GM18526 (cell line): ENCODE measurements around the gene FUNDC2.

Source experiments
- POLR2A ChIP-seq: IDR thresholded peaks from 3 replicates; pipeline ENCODE4 v1.6.1; 2011; ENCODE audit not compliant: insufficient read length; ENCODE audit errors: extremely low read depth

FUNDC2 gene

GRCh38 chrX:155023907-155024833, 2.5 kb upstream of the FUNDC2 start:
- TF ChIP-seq POLR2A, result no peak

GRCh38 chrX:155026420-155026726, 271 bp upstream of the FUNDC2 start:
- TF ChIP-seq POLR2A, result no peak

- no peak for TF ChIP-seq POLR2A
These were observed 944 bp downstream of the FUNDC2 start for GRCh38 chrX:155027509-155028066.

GRCh38 chrX:155028129-155028528, 1.5 kb downstream of the FUNDC2 start:
- TF ChIP-seq POLR2A, result no peak

- no peak for TF ChIP-seq POLR2A
These were observed 2.2 kb downstream of the FUNDC2 start for GRCh38 chrX:155028877-155029291.

- no peak for TF ChIP-seq POLR2A
These were observed 5.0 kb downstream of the FUNDC2 start for GRCh38 chrX:155031657-155032056.

GRCh38 chrX:155035688-155036087, 9.0 kb downstream of the FUNDC2 start:
- no peak for TF ChIP-seq POLR2A

- TF ChIP-seq POLR2A, result no peak
These were observed 19.6 kb downstream of the FUNDC2 start for GRCh38 chrX:155046129-155046810.

- TF ChIP-seq POLR2A, result no peak
These were observed 20.3 kb downstream of the FUNDC2 start for GRCh38 chrX:155046811-155047528.

- no peak for TF ChIP-seq POLR2A
These were observed 22.5 kb downstream of the FUNDC2 start for GRCh38 chrX:155048977-155049619.

GRCh38 chrX:155052738-155053498, 26.3 kb downstream of the FUNDC2 start:
- no peak for TF ChIP-seq POLR2A

GRCh38 chrX:155053656-155054055, 27.0 kb downstream of the FUNDC2 start:
- no peak for TF ChIP-seq POLR2A

- TF ChIP-seq POLR2A, result no peak
These were observed 27.6 kb downstream of the FUNDC2 start for GRCh38 chrX:155054255-155054654.

- TF ChIP-seq POLR2A, result no peak
These were observed 28.9 kb downstream of the FUNDC2 start for GRCh38 chrX:155055494-155055893.
